Caco-2 (cell line): ENCODE results near the gene VWA3B. TPM values are rescaled to one million over a fixed set of nuclear protein-coding genes. Genes with fewer than 3 reads are reported as not detected.

Source experiments
- BruUV-seq: library from RNA; stranded (reverse); fragments of 400-500 nt; replicated peaks from 2 replicates; lab custom pipeline; 2021; lab: Mats Ljungman, UMichigan
- CTCF ChIA-PET: fragments of 300-600 bp; sonication (Branson Sonifier 250); formaldehyde crosslinking; loops from one replicate; lab custom pipeline; 2022; ENCODE audit warnings: antibody characterized with exemption; lab: Charles Lee
- POLR2A ChIA-PET: fragments of 300-600 bp; sonication (Branson Sonifier 250); formaldehyde crosslinking; loops from one replicate; lab custom pipeline; 2022; ENCODE audit warnings: antibody characterized with exemption; lab: Charles Lee
- DNase-seq, 2 experiments: peaks; one replicate each; pipeline versions ENCODE4 v3.0.0 to v3.0.0-alpha.2; 2020 to 2022
- H3K27me3 ChIP-seq: replicated peaks from 2 replicates; pipeline ENCODE4 v1.6.0; 2011; ENCODE audit warnings: low read length; ENCODE audit not compliant: control insufficient read depth, insufficient read depth
- H3K36me3 ChIP-seq: 2 replicates; pipeline ENCODE4 v1.5.1; 2011; ENCODE audit warnings: low read length; ENCODE audit not compliant: control insufficient read depth, insufficient read depth
- H3K4me1 ChIP-seq: fragments of 250-450 bp; sonication (Bioruptor Pico); 2 replicates; pipeline ENCODE4 v1.5.1; 2020; ENCODE audit warnings: mild to moderate bottlenecking
- H3K4me3 ChIP-seq: 2 replicates; pipeline ENCODE4 v1.5.1; 2011; ENCODE audit warnings: low read depth, mild to moderate bottlenecking, control low read depth, low read length
- H3K9me3 ChIP-seq: fragments of 250-450 bp; sonication (Bioruptor Pico); 2 replicates; pipeline ENCODE4 v1.5.1; 2020; ENCODE audit warnings: mild to moderate bottlenecking, moderate library complexity
- H3K27ac Mint-ChIP-seq: one replicate; pipeline ENCODE4 v1.8.0; 2022; ENCODE audit warnings: mixed read lengths; ENCODE audit not compliant: unreplicated experiment
- H3K27me3 Mint-ChIP-seq: one replicate; pipeline ENCODE4 v1.8.0; 2022; ENCODE audit warnings: mixed read lengths; ENCODE audit not compliant: insufficient read depth, unreplicated experiment
- H3K36me3 Mint-ChIP-seq: one replicate; pipeline ENCODE4 v1.8.0; 2022; ENCODE audit warnings: mild to moderate bottlenecking, mixed read lengths; ENCODE audit not compliant: insufficient read depth, unreplicated experiment
- H3K4me1 Mint-ChIP-seq: one replicate; pipeline ENCODE4 v1.8.0; 2022; ENCODE audit warnings: low read depth, mixed read lengths; ENCODE audit not compliant: unreplicated experiment
- H3K4me3 Mint-ChIP-seq: one replicate; pipeline ENCODE4 v1.8.0; 2022; ENCODE audit warnings: mild to moderate bottlenecking, moderate library complexity, mixed read lengths; ENCODE audit not compliant: unreplicated experiment
- H3K9me3 Mint-ChIP-seq: one replicate; pipeline ENCODE4 v1.8.0; 2022; ENCODE audit warnings: mixed read lengths; ENCODE audit not compliant: unreplicated experiment
- intact Hi-C: fragments of 100-400 bp; cut with micrococcal nuclease; formaldehyde crosslinking; loops from one replicate; pipeline ENCODE4 v1.10.0; 2022; ENCODE audit not compliant: unreplicated experiment
- total RNA-seq: library from RNA; stranded (reverse); gene quantifications from 2 replicates; pipeline ENCODE4 v1.2.3, GENCODE V29; 2022
- TF ChIP-seq, protein P1 (sequence below), 2 experiments: fragments of 200-600 bp in 1 of 2; IDR thresholded peaks; 1 replicate in 1 of 2; 2 replicates in 1 of 2; pipeline versions ENCODE4 v1.5.1 to v1.8.0; 2011 to 2022; ENCODE audit warnings: antibody characterized with exemption in 1 of 2, control low read depth in 1 of 2, inconsistent platforms in 1 of 2, low read depth in 1 of 2, low read length in 1 of 2, mild to moderate bottlenecking in 1 of 2, moderate library complexity in 1 of 2; ENCODE audit not compliant: insufficient read depth in 1 of 2, severe bottlenecking in 1 of 2, unreplicated experiment in 1 of 2

Gene VWA3B
- total RNA-seq, 1 experiment from 2014 or later: not detected

GRCh38 chr2:98161186-98161585 lies 74.2 kb downstream of the VWA3B start:
- no peak overlapping the region for H3K27ac Mint-ChIP-seq
- Histone ChIP-seq H3K36me3 (no peaks in the 10 kb centered on the region), H3K4me1 (no peaks in the 10 kb centered on the region), H3K9me3 (no peaks in the 10 kb centered on the region), H3K4me3 (no peak overlapping the region), H3K27me3 (no peaks in the 10 kb centered on the region; the same call in 1 of the 2 replicates)
- TF ChIP-seq, protein P1, sequence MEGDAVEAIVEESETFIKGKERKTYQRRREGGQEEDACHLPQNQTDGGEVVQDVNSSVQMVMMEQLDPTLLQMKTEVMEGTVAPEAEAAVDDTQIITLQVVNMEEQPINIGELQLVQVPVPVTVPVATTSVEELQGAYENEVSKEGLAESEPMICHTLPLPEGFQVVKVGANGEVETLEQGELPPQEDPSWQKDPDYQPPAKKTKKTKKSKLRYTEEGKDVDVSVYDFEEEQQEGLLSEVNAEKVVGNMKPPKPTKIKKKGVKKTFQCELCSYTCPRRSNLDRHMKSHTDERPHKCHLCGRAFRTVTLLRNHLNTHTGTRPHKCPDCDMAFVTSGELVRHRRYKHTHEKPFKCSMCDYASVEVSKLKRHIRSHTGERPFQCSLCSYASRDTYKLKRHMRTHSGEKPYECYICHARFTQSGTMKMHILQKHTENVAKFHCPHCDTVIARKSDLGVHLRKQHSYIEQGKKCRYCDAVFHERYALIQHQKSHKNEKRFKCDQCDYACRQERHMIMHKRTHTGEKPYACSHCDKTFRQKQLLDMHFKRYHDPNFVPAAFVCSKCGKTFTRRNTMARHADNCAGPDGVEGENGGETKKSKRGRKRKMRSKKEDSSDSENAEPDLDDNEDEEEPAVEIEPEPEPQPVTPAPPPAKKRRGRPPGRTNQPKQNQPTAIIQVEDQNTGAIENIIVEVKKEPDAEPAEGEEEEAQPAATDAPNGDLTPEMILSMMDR (IDR thresholded peaks at IDR 0.05; ENCODE audit: insufficient read depth in 1 of 2, low read depth in 1 of 2, low read length in 1 of 2, severe bottlenecking in 1 of 2, unreplicated experiment in 1 of 2): no peak
- no peaks in the 10 kb centered on the region for H3K9me3 Mint-ChIP-seq
- no peaks in the 10 kb centered on the region for H3K4me1 Mint-ChIP-seq
- intact Hi-C loops: no loop called here
- peaks cover 3% of the 10 kb centered on the region for H3K27me3 Mint-ChIP-seq
- no peak for DNase-seq
- BruUV-seq: no TSS peak
- no peak overlapping the region for H3K4me3 Mint-ChIP-seq
- CTCF ChIA-PET: no interaction called here
- H3K36me3 Mint-ChIP-seq: no peaks in the 10 kb centered on the region
- POLR2A ChIA-PET: no interaction called here

DNA sequence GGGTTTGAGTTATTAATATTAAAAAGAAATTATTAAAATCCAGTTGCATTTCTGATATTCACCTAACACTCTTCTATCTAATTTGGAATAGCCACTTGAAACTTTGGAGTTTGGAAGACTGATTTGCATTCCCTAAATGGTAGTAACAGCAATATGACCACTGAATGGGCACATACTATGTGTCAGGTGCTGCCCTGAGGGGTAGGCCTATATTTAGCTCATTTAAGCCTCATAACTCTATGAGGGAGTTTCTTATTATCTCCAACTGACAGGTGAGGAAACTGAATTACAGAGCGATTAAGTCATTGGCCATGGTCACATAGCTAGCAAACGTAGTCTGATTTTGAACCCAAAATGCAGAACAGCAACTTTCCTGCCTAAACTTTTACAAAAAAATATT lies 77.3 kb downstream of the VWA3B start:
- H3K36me3 ChIP-seq: no peaks in the 10 kb centered on the region
- H3K9me3 Mint-ChIP-seq: no peaks in the 10 kb centered on the region
- no peak overlapping the region for H3K4me3 ChIP-seq
- no peak overlapping the region for H3K27ac Mint-ChIP-seq
- ChIA-PET CTCF (no interaction called here), POLR2A (no interaction called here)
- no peaks in the 10 kb centered on the region for H3K9me3 ChIP-seq
- no peaks in the 10 kb centered on the region for H3K4me1 ChIP-seq
- BruUV-seq: no TSS peak
- H3K27me3 ChIP-seq: no peaks in the 10 kb centered on the region
- no peaks in the 10 kb centered on the region for H3K36me3 Mint-ChIP-seq
- H3K27me3 Mint-ChIP-seq: peaks cover 13% of the 10 kb centered on the region
- TF ChIP-seq, protein P1 (IDR thresholded peaks at IDR 0.05; ENCODE audit: insufficient read depth in 1 of 2, low read depth in 1 of 2, low read length in 1 of 2, severe bottlenecking in 1 of 2, unreplicated experiment in 1 of 2): no peak
- intact Hi-C loops: no loop called here
- DNase-seq: no peak
- H3K4me1 Mint-ChIP-seq: no peaks in the 10 kb centered on the region
- H3K4me3 Mint-ChIP-seq: no peak overlapping the region

GRCh38 chr2:98165516-98166071 lies 78.6 kb downstream of the VWA3B start:
- CTCF ChIA-PET: no interaction called here
- intact Hi-C loops: no loop called here
- H3K4me3 ChIP-seq: no peak overlapping the region
- H3K27me3 Mint-ChIP-seq: peaks cover 19% of the 10 kb centered on the region
- TF ChIP-seq, protein P1 (IDR thresholded peaks at IDR 0.05; ENCODE audit: insufficient read depth in 1 of 2, low read depth in 1 of 2, low read length in 1 of 2, severe bottlenecking in 1 of 2, unreplicated experiment in 1 of 2): no peak
- H3K9me3 Mint-ChIP-seq: peaks cover under 1% of the 10 kb centered on the region
- no peak overlapping the region for H3K27ac Mint-ChIP-seq
- DNase-seq: no peak
- H3K4me1 Mint-ChIP-seq: no peaks in the 10 kb centered on the region
- POLR2A ChIA-PET: no interaction called here
- H3K4me3 Mint-ChIP-seq: no peak overlapping the region
- no peaks in the 10 kb centered on the region for H3K36me3 ChIP-seq
- H3K36me3 Mint-ChIP-seq: no peaks in the 10 kb centered on the region
- H3K27me3 ChIP-seq: no peaks in the 10 kb centered on the region; the same call in 1 of the 2 replicates
- H3K9me3 ChIP-seq: no peaks in the 10 kb centered on the region
- no TSS peak for BruUV-seq
- H3K4me1 ChIP-seq: no peaks in the 10 kb centered on the region
